Lower leg skin (tissue), 3 donors: ENCODE data around the gene NCOA3.

Source experiments
- POLR2A ChIP-seq, 2 donors: fragments of 450-650 bp; IDR thresholded peaks; one replicate each; pipeline ENCODE4 v1.6.1; 2016 to 2017; ENCODE audit warnings: antibody characterized with exemption in 2 of 2, mild to moderate bottlenecking in 1 of 2, moderate library complexity in 1 of 2
- TF ChIP-seq, protein P1 (sequence below), 3 donors: fragments of 450-650 bp; IDR thresholded peaks; one replicate each; pipeline ENCODE4 v1.5.1; 2016; ENCODE audit warnings: antibody characterized with exemption in 3 of 3, mild to moderate bottlenecking in 3 of 3, moderate library complexity in 2 of 3

DNA sequence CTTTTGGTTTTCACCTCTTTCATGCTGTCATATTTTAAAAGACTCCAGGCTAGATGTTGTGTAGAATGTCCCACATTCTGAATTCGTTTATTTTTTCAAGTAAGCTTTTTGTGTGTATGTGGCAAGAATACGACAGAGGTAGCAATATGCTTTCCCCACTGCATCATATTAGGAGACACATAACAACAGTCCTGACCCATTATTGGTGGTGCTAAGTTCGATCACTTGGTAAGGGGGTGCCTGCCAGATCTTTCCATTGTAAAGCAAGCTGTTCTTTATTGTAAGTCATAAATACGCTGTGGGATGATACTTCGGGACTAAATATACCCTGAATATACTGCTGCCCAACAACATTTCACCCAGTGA is 588 bp upstream of the NCOA3 start:
- TF ChIP-seq, protein P1, sequence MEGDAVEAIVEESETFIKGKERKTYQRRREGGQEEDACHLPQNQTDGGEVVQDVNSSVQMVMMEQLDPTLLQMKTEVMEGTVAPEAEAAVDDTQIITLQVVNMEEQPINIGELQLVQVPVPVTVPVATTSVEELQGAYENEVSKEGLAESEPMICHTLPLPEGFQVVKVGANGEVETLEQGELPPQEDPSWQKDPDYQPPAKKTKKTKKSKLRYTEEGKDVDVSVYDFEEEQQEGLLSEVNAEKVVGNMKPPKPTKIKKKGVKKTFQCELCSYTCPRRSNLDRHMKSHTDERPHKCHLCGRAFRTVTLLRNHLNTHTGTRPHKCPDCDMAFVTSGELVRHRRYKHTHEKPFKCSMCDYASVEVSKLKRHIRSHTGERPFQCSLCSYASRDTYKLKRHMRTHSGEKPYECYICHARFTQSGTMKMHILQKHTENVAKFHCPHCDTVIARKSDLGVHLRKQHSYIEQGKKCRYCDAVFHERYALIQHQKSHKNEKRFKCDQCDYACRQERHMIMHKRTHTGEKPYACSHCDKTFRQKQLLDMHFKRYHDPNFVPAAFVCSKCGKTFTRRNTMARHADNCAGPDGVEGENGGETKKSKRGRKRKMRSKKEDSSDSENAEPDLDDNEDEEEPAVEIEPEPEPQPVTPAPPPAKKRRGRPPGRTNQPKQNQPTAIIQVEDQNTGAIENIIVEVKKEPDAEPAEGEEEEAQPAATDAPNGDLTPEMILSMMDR (IDR thresholded peaks at IDR 0.05) = no peak
- TF ChIP-seq POLR2A (IDR thresholded peaks at IDR 0.05) = no peak
